Testis (tissue), 2 donors: ENCODE data around the gene SLC38A7.

ENCODE experiments used
- CTCF ChIP-seq, 3 experiments: fragments of 450-650 bp in 2 of 3; fragments of 200-600 bp in 1 of 3; sonication (generic) in 1 of 3; IDR thresholded peaks; one replicate each; pipeline ENCODE4 v1.5.1; 2016 to 2019; ENCODE audit warnings: antibody characterized with exemption in 3 of 3, mild to moderate bottlenecking in 2 of 3, moderate library complexity in 1 of 3
- POLR2A ChIP-seq: fragments of 450-650 bp; IDR thresholded peaks from one replicate; pipeline ENCODE4 v1.6.1; 2017; ENCODE audit warnings: antibody characterized with exemption, mild to moderate bottlenecking, moderate library complexity

DNA sequence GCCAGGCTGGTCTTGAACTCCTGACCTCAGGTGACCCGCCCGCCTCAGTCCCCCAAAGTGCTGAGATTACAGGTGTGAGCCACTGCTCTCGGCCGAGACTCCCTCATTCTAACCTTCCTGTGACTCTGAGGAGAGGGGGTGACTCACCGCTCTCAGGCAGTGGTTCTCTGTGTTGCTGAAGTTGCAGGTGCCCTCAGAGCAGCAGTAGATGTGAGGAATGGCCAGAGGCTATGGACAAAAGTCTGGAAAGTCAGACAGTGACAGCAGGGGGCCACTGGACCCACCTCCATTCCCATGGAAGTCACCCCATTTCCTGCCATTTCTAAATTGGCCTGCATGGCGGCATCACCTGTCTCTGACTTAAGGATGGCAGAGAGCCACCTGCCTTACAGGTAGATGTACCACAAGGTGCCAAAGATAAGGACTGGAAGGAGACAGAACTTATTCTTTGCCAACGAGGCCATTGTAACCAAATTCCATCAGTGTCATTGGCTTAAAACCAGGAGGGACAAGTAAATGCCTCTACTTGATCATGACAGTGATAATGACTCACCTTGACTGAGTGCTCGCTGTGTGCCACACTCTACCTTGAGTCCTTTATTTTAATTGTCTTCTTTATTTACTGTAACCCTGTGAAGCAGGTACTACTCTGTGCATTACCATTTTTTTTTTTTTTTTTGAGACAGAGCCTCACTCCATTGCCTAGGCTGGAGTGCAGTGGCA is 39.6 kb downstream of the SLC38A7 start:
- TF ChIP-seq CTCF (IDR thresholded peaks at IDR 0.05) (no peak), POLR2A (no peak)
